Mucosa of gallbladder (tissue), 1 donor: ENCODE results near the gene GRIK4. TPM values are rescaled to one million over a fixed set of nuclear protein-coding genes. Genes with fewer than 3 reads are reported as not detected.
A peak's percentile ranks its signal among the peaks of the same experiment; 100 is the strongest.

ENCODE experiments used
- DNase-seq: peaks from one replicate; pipeline ENCODE4 v3.0.0-alpha.2; 2020; ENCODE audit warnings: low spot score
- total RNA-seq: library from RNA; stranded (reverse); gene quantifications from one replicate; pipeline ENCODE4 v1.2.1, GENCODE V29; 2021
- donor health status: DM: no; HTN: no; CAD: no.

GRIK4 gene
- total RNA-seq, 1 donor from 2014 or later: 2.9 TPM

GRCh38 chr11:120950880-120951279, 439.3 kb downstream of the GRIK4 start:
- no peak for DNase-seq

GRCh38 chr11:120952461-120953434, 441.2 kb downstream of the GRIK4 start:
- peak; percentile 72 for DNase-seq

- DNase-seq: no peak
Measured at GRCh38 chr11:120954381-120954780, 442.8 kb downstream of the GRIK4 start.

- no peak for DNase-seq
Measured at GRCh38 chr11:120956710-120957495, 445.4 kb downstream of the GRIK4 start.

GRCh38 chr11:120958185-120958584, 446.6 kb downstream of the GRIK4 start:
- no peak for DNase-seq

DNA sequence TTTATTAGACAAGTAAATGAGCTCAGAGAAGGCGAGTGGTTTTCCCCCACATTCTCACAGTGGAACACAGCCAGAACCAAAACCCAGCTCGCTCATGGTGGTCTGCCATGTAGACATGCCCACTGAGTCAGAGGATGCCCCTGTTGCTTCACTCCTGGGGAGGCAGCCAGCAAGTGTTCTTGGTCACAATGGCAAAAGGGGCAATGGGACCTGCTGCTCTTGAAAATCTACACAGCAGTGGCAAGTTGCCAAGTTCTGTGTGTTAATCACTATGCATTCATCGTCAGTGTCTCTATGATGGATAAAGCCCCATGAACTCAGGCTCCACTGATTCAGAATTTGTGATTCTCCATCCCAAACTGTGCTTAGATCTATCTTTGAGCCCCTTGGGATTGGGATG, 447.6 kb downstream of the GRIK4 start:
- no peak for DNase-seq

GRCh38 chr11:120964857-120965256, 453.3 kb downstream of the GRIK4 start:
- no peak for DNase-seq

DNA sequence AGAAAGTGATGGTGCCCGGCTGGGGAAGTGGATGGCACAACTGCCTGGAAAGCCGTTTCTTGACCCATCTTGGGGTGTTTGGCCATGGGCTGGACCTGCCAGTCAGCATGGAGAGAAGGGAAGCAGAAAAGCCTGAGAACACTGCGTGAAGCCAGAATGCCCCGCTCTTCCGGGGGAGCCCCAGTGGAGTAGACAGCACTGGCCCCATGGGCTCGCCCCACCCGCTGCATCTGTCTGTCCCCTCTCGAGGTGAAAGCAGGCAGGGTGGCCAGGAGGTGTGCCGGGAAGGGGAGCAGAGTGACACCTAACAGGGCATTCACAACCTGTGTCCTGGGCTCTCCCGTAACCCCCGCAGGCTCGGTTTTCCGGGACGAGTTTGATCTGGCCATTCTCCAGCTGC, 455.3 kb downstream of the GRIK4 start:
- no peak for DNase-seq

GRCh38 chr11:120969993-120970392, 458.4 kb downstream of the GRIK4 start:
- DNase-seq: no peak

- DNase-seq: no peak
Measured at GRCh38 chr11:120971825-120972224, 460.3 kb downstream of the GRIK4 start.

GRCh38 chr11:120972621-120973020, 461.1 kb downstream of the GRIK4 start:
- DNase-seq: no peak

- no peak for DNase-seq
Measured at GRCh38 chr11:120973501-120973900, 462.0 kb downstream of the GRIK4 start.

DNA sequence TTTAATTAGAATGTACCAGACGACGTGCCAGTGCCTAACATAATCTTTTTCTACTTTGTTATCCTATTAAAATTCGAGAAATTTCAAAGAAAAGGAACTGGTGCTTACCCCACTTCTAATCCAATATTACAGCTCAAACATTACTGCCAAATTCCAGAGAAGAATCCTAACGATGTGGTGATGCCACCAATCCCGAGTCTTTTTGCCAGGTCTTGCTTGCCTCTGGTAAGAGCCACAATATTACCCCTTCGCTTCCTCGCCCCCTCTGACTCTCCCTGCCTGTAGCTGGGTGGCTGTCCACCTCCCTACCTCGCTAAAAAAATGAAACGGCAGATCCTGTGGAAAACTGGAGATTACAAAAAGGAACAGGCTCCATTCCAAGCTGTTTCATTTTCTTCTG, 462.9 kb downstream of the GRIK4 start:
- DNase-seq: no peak

- no peak for DNase-seq
Measured at GRCh38 chr11:120974965-120975364, 463.4 kb downstream of the GRIK4 start.

DNA sequence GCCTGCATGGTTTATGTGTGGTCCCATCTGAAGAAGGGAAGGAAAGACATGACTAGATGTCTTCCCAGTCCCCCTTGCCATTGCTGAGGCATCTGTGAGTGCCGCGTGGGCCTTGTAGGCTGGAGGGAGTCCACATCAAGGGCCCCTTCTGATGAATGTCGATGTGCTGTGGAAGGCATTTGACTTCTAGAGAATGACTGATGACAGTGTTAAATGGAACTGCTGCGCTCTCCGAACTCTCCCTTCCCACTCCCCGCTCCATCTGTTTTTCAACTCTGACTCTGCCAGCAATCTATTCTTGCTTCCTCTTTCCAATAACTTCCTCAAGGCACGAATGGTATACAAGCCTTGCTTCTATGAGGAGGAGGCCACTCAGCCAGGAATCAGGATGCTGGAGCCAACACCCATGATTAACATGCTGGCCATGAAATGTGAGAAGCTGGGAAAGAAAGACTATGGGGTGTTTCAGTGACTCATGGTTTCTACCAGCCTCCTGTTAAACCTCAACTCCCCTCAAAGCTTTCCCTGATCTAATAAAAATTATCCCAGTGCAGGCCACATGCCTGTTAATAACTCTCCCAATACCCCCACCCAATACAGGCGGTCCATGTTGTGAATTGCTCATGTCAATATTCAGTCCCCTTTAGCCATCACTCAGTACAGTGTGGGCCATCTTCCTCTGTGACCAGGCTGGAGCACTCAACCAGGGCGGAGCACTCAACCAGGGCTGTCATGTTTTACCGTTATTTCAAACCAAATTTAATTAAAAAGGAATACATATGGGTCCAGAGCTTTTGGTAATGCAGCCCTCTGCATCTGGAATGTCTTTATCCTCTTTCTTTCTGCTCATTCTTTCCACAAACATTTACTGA, 466.0 kb downstream of the GRIK4 start:
- DNase-seq: no peak

DNA sequence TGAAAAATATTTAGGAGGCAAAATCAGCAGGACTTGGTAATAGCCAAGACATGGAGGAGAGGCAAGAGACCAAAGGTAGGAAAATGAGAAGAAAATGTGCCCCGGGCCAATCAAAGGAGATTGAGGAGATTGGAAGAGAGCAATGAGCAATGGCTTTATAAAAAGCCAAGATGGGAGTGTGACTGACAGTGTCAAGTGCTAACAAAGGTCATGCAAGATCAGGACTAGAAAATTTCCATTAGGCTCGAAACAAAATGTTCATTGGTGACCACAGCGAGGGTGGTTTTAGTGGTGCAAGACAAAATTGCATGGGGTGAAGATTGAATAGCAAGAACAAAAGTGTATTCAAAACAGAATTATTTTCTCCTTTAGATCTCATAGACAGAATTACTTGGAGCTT, 467.2 kb downstream of the GRIK4 start:
- no peak for DNase-seq

DNA sequence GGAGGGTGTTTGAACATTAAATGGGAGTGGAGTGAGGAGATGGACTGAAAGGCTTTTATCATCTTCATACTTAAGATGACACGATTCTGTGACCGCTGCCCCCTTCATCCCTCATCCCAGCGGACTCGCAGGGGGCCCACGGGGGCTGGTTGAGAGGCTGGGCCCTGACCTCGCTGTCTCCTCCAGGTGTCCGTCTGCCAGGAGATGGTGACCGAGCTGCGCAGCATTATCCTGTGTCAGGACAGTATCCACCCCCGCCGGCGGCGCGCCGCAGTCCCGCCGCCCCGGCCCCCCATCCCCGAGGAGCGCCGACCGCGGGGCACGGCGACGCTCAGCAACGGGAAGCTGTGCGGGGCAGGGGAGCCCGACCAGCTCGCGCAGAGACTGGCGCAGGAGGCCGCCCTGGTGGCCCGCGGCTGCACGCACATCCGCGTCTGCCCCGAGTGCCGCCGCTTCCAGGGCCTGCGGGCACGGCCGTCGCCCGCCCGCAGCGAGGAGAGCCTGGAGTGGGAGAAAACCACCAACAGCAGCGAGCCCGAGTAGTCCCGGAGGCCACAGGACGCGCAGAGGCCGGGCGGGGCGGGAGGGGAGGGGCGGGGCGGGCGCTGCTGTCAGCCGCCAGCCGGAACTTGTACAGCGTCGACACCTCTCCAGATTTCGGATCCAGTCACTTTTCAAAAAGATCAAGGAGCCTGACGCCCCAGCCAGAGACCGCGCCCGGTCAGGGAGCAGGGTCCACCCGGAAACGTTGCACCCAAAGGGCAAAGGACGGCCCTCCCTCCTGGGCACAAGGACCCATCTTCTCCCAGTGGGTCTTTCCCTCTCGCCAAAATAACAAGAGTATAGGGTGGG, 474.4 kb downstream of the GRIK4 start:
- DNase-seq: peak; percentile 27

GRCh38 chr11:120988603-120989002, 477.1 kb downstream of the GRIK4 start:
- no peak for DNase-seq

DNA sequence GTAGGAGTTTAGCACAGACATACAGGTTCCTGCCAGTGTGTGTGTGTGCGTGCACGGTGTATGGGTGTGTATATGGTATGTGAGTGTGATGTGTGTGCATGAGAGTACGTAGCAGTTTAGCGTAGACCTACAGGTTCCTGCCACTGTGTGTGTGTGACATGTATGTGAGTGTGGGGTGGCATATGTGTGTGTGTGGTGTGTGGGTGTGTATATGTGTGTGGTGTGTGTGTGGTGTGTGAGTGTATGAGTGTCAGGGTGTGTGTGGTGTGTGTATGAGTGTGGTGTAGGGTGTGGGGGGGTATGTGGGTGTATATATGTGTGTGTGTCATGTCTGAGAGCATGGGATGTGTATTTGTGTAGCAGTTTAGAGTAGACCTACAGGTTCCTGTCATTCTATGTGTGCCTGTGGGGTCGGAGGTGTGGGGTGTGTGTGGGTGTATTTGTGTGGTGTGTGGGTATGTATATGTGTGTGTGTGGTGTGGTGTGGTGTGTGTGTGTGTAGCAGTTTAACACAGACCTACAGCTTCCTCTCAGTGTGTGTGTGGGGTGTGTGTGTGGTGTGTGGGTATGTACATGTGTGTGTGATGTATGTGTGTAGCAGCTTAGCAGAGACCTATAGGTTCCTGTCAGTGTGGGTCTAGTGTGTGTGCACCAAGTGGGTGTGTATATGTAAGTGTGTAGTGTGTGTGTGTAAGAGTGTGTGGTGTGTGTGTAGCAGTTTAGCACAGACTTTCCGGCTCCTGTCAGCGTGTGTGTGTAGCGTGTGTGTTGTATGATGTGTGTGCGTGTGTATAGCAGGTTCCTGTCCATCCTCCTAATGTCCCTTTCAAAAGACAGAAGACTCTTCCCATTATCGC, 480.5 kb downstream of the GRIK4 start:
- no peak for DNase-seq
